ENCODE measurements around the gene SOX14.

DNA sequence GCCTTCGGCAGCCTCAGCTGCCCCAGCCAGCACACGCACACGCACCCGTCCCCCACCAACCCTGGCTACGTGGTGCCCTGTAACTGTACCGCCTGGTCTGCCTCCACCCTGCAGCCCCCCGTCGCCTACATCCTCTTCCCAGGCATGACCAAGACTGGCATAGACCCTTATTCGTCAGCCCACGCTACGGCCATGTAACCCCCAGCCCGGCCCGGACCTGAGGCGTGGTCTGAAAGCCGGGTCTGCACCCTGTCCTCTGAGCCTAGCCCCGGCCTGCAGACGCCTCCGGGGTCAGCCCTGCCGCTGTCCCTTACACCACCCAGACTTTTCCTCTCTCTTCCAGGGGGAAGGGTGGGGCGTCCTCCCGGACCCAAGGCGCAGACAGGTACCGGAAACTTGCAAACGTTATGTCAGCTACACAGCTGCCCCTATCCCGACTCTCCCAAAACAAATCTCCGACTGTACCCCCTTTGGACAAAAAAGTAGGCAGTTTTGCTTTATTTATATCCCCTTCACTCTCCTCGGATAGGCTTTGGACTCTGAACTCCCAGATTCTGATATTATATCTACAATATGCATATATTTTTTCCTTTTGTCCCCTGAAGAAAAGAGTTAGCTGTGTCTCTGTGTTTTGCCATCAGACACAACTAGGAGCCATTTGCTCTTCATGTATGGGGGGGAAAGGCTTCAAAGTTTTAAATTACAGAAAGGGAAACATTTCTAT lies 1.4 kb downstream of the SOX14 start:
- TF ChIP-seq, protein P1, sequence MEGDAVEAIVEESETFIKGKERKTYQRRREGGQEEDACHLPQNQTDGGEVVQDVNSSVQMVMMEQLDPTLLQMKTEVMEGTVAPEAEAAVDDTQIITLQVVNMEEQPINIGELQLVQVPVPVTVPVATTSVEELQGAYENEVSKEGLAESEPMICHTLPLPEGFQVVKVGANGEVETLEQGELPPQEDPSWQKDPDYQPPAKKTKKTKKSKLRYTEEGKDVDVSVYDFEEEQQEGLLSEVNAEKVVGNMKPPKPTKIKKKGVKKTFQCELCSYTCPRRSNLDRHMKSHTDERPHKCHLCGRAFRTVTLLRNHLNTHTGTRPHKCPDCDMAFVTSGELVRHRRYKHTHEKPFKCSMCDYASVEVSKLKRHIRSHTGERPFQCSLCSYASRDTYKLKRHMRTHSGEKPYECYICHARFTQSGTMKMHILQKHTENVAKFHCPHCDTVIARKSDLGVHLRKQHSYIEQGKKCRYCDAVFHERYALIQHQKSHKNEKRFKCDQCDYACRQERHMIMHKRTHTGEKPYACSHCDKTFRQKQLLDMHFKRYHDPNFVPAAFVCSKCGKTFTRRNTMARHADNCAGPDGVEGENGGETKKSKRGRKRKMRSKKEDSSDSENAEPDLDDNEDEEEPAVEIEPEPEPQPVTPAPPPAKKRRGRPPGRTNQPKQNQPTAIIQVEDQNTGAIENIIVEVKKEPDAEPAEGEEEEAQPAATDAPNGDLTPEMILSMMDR (conservative IDR thresholded peaks at IDR 0.05): no peak
- no peak for TF ChIP-seq EZH2 (IDR thresholded peaks at IDR 0.05; ENCODE audit: low read depth)

Measured in PC-9 (cell line).